Measurements from ENCODE around the gene BRWD1.

Gene BRWD1

DNA sequence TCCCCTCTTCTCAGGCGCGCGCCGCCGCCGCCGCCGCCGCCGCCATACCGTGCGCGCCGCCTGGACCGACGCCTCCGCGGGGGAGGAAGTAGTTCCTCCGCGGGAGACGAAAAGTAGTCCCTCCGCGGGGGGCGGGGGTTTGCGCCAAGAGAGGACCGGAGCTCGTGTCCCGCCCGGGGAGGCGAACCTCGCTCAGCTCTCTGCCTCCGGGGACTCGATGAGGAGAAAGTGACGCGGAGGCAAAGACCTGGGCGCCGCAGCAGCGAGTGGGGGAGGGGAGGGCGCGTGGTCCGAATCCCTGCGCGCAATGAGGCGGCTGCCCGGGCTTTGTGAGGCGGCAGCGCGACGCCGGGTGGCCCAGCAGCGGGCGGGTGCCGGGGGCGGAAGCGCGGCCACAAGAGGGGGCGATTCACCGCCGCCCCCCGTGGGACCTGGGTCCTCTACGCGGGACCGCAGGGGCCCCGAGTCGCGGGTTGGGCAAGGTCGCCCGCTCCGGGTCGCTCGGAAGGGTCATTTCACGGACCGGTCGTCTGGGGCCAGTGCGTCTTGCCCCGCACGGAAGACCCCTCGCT is at the start of gene BRWD1:
TSS of gene BRWD1 (minus strand) at position 62 of the 572 bp plus-strand sequence. CDS start 141 bp downstream, outside the sequence.
- no peaks in the 10 kb centered on the region for H3K9me3 ChIP-seq (ENCODE audit: insufficient read depth, low read length)
- peaks cover 6% of the 10 kb centered on the region for H3K4me1 ChIP-seq (ENCODE audit: insufficient read depth, insufficient read length)
- no peaks in the 10 kb centered on the region for H3K27me3 ChIP-seq (ENCODE audit: insufficient read depth, insufficient read length)
- peak; percentile 85 for DNase-seq (ENCODE audit: low read depth, low spot score)
- TF ChIP-seq YY1 (IDR thresholded peaks at IDR 0.05; ENCODE audit: insufficient read depth, insufficient read length) (peak; percentile 7), ZNF274 (IDR thresholded peaks at IDR 0.05; ENCODE audit: low read depth, low read length) (no peak), SUZ12 (IDR thresholded peaks at IDR 0.05; ENCODE audit: extremely low read depth, insufficient read depth, insufficient read length) (no peak)
- H3K9ac ChIP-seq (ENCODE audit: insufficient read length, low read depth), result peak within 1 kb of the TSS; percentile 92
- H3K36me3 ChIP-seq (ENCODE audit: insufficient read depth, insufficient read length, low read length), result peaks cover 42% of the 10 kb centered on the region
- H3K4me3 ChIP-seq (ENCODE audit: insufficient read length, low read depth), result peak within 1 kb of the TSS; percentile 66

GRCh38 chr21:39362733-39363132 is 49.3 kb upstream of the BRWD1 start:
- TF ChIP-seq YY1 (IDR thresholded peaks at IDR 0.05; ENCODE audit: insufficient read depth, insufficient read length) (no peak), SUZ12 (IDR thresholded peaks at IDR 0.05; ENCODE audit: extremely low read depth, insufficient read depth, insufficient read length) (no peak), ZNF274 (IDR thresholded peaks at IDR 0.05; ENCODE audit: low read depth, low read length) (no peak)
- H3K36me3 ChIP-seq (ENCODE audit: insufficient read depth, insufficient read length, low read length), result no peaks in the 10 kb centered on the region
- DNase-seq (ENCODE audit: low read depth, low spot score), result no peak

GRCh38 chr21:39359382-39359781 is 46.0 kb upstream of the BRWD1 start:
- Histone ChIP-seq H3K9me3 (ENCODE audit: insufficient read depth, low read length) (no peaks in the 10 kb centered on the region), H3K36me3 (ENCODE audit: insufficient read depth, insufficient read length, low read length) (no peaks in the 10 kb centered on the region), H3K9ac (ENCODE audit: insufficient read length, low read depth) (no peak overlapping the region), H3K4me3 (ENCODE audit: insufficient read length, low read depth) (no peak overlapping the region), H3K4me1 (ENCODE audit: insufficient read depth, insufficient read length) (no peaks in the 10 kb centered on the region), H3K27me3 (ENCODE audit: insufficient read depth, insufficient read length) (no peaks in the 10 kb centered on the region)
- no peak for DNase-seq (ENCODE audit: low read depth, low spot score)
- TF ChIP-seq ZNF274 (IDR thresholded peaks at IDR 0.05; ENCODE audit: low read depth, low read length) (no peak), SUZ12 (IDR thresholded peaks at IDR 0.05; ENCODE audit: extremely low read depth, insufficient read depth, insufficient read length) (no peak), YY1 (IDR thresholded peaks at IDR 0.05; ENCODE audit: insufficient read depth, insufficient read length) (no peak)

More at GRCh38 chr21:39362733-39363132, 49.3 kb upstream of the BRWD1 start:
- Histone ChIP-seq H3K27me3 (ENCODE audit: insufficient read depth, insufficient read length) (no peaks in the 10 kb centered on the region), H3K9me3 (ENCODE audit: insufficient read depth, low read length) (no peaks in the 10 kb centered on the region), H3K9ac (ENCODE audit: insufficient read length, low read depth) (no peak overlapping the region), H3K4me1 (ENCODE audit: insufficient read depth, insufficient read length) (no peaks in the 10 kb centered on the region), H3K4me3 (ENCODE audit: insufficient read length, low read depth) (no peak overlapping the region)

DNA sequence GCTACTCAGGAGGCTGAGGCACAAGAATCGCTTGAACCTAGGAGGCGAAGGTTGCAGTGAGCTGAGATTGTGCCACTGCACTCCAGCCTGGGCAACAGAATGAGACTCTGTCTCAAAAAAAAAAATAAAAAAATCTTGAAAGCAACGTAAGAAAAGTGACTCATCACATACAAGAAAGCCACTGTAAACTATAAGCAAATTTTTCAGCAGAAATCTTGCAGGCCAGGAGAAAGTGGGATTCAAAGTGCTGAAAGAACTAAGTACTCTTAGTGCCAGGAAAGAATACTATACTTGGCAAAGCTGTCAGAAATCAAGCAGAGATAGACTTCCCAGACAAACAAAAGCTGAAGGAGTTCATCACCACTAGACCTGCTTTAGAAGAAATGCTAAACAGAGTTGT is 39.9 kb upstream of the BRWD1 start:
- no peak overlapping the region for H3K4me3 ChIP-seq (ENCODE audit: insufficient read length, low read depth)
- H3K9ac ChIP-seq (ENCODE audit: insufficient read length, low read depth), result no peak overlapping the region
- DNase-seq (ENCODE audit: low read depth, low spot score), result no peak
- peaks cover under 1% of the 10 kb centered on the region for H3K36me3 ChIP-seq (ENCODE audit: insufficient read depth, insufficient read length, low read length)
- TF ChIP-seq SUZ12 (IDR thresholded peaks at IDR 0.05; ENCODE audit: extremely low read depth, insufficient read depth, insufficient read length), result no peak
- TF ChIP-seq ZNF274 (IDR thresholded peaks at IDR 0.05; ENCODE audit: low read depth, low read length), result no peak
- TF ChIP-seq YY1 (IDR thresholded peaks at IDR 0.05; ENCODE audit: insufficient read depth, insufficient read length), result no peak
- H3K9me3 ChIP-seq (ENCODE audit: insufficient read depth, low read length), result no peaks in the 10 kb centered on the region
- H3K27me3 ChIP-seq (ENCODE audit: insufficient read depth, insufficient read length), result no peaks in the 10 kb centered on the region
- peaks cover 10% of the 10 kb centered on the region for H3K4me1 ChIP-seq (ENCODE audit: insufficient read depth, insufficient read length)

DNA sequence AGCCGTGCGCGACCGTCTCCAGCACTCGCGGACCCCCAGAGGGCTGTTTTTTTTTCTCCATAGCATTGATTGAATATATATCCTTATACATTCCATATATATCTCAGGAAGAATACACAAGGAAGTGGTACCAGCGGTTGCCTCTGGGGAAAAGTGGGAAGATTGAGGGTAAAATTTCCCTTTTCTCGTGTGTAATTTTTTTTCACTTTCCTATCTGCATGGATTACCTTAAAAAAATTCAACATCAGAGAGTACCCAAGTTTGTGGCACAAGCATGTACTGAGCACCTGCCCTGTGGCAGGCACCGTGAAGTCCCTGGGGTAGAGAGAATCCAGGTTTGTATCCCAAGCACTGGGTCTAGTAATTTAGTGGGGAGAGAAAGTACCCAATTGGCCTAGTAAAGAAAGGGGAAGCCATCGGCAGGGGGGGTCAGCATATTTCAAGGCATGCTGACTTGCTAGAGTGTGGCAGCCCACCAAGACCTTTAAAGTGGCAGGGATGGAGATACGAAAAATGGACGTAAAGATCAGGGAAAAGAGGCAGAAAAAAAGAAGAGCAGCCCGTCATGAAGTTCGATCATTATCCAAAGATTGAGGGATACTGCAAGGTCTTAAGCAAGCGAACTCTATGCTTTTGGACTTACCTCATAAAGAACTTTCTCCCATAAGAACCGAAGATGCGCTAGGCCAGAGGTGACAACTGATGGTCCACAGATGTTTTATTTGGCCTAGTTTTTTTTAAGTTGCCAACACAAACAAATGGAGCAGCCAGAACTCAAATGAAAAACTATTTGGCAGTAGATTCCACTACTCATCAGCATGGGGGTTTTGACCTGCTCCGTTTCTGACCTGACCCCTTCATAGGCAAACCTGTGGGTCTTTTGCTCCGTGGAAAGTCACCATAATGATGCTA is 36.9 kb upstream of the BRWD1 start:
- no peaks in the 10 kb centered on the region for H3K27me3 ChIP-seq (ENCODE audit: insufficient read depth, insufficient read length)
- peaks cover 30% of the 10 kb centered on the region for H3K36me3 ChIP-seq (ENCODE audit: insufficient read depth, insufficient read length, low read length)
- peaks cover 13% of the 10 kb centered on the region for H3K4me1 ChIP-seq (ENCODE audit: insufficient read depth, insufficient read length)
- no peak for DNase-seq (ENCODE audit: low read depth, low spot score)
- no peak for TF ChIP-seq SUZ12 (IDR thresholded peaks at IDR 0.05; ENCODE audit: extremely low read depth, insufficient read depth, insufficient read length)
- TF ChIP-seq ZNF274 (IDR thresholded peaks at IDR 0.05; ENCODE audit: low read depth, low read length), result no peak
- no peak for TF ChIP-seq YY1 (IDR thresholded peaks at IDR 0.05; ENCODE audit: insufficient read depth, insufficient read length)
- no peaks in the 10 kb centered on the region for H3K9me3 ChIP-seq (ENCODE audit: insufficient read depth, low read length)
- H3K9ac ChIP-seq (ENCODE audit: insufficient read length, low read depth), result peak overlapping the region; percentile 90
- H3K4me3 ChIP-seq (ENCODE audit: insufficient read length, low read depth), result peak overlapping the region; percentile 69

GRCh38 chr21:39349211-39350093 is 36.0 kb upstream of the BRWD1 start:
- no peak for TF ChIP-seq ZNF274 (IDR thresholded peaks at IDR 0.05; ENCODE audit: low read depth, low read length)
- no peak for TF ChIP-seq YY1 (IDR thresholded peaks at IDR 0.05; ENCODE audit: insufficient read depth, insufficient read length)
- TF ChIP-seq SUZ12 (IDR thresholded peaks at IDR 0.05; ENCODE audit: extremely low read depth, insufficient read depth, insufficient read length), result no peak
- Histone ChIP-seq H3K27me3 (ENCODE audit: insufficient read depth, insufficient read length) (no peaks in the 10 kb centered on the region), H3K4me1 (ENCODE audit: insufficient read depth, insufficient read length) (peaks cover 13% of the 10 kb centered on the region), H3K4me3 (ENCODE audit: insufficient read length, low read depth) (peak overlapping the region; percentile 69), H3K9me3 (ENCODE audit: insufficient read depth, low read length) (no peaks in the 10 kb centered on the region), H3K9ac (ENCODE audit: insufficient read length, low read depth) (peak overlapping the region; percentile 90), H3K36me3 (ENCODE audit: insufficient read depth, insufficient read length, low read length) (peaks cover 39% of the 10 kb centered on the region)
- DNase-seq (ENCODE audit: low read depth, low spot score), result peak; percentile 99

Measured in NT2/D1 (cell line).